ENCODE data around the gene CNOT2. TPM values are rescaled to one million over a fixed set of nuclear protein-coding genes. Genes with fewer than 3 reads are reported as not detected.

CNOT2 gene
- total RNA-seq, 2 experiments from 2014 or later = 67.9 to 69.0 TPM

DNA sequence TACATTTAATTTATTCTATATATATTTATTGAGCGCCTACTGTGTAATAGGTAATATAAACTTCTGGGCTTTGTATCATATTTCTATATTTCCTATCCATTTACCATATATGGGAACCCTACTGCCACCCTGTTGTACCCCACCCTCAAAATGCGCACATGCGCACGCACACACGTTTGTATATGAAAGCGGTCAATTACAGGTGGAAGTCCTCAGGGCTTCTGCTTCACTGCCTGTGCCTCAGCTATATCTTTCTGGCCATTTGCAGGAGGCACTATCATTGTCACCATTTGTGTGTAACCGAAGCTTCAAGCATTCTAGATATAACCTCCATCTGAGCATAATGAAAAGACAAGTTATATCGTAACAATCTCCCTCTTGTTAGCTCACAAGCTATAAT is 91.5 kb downstream of the CNOT2 start:
- DNase-seq (no peak), ATAC-seq (no peak)
- Mint-ChIP-seq H3K4me3 (no peak overlapping the region), H3K36me3 (ENCODE audit: low read depth) (peaks cover 30% of the 10 kb centered on the region), H3K4me1 (ENCODE audit: low read depth) (peaks cover 7% of the 10 kb centered on the region), H3K9me3 (no peaks in the 10 kb centered on the region), H3K27me3 (no peaks in the 10 kb centered on the region), H3K27ac (no peak overlapping the region)
- TF ChIP-seq, protein P1, sequence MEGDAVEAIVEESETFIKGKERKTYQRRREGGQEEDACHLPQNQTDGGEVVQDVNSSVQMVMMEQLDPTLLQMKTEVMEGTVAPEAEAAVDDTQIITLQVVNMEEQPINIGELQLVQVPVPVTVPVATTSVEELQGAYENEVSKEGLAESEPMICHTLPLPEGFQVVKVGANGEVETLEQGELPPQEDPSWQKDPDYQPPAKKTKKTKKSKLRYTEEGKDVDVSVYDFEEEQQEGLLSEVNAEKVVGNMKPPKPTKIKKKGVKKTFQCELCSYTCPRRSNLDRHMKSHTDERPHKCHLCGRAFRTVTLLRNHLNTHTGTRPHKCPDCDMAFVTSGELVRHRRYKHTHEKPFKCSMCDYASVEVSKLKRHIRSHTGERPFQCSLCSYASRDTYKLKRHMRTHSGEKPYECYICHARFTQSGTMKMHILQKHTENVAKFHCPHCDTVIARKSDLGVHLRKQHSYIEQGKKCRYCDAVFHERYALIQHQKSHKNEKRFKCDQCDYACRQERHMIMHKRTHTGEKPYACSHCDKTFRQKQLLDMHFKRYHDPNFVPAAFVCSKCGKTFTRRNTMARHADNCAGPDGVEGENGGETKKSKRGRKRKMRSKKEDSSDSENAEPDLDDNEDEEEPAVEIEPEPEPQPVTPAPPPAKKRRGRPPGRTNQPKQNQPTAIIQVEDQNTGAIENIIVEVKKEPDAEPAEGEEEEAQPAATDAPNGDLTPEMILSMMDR (IDR thresholded peaks at IDR 0.05) = no peak
- ChIA-PET CTCF (interaction anchor here (0.6 to 1.0 kb wide), 2 partner anchors 41 to 455 kb away, joined by 3 to 4 read pairs; no protein-coding TSS in a partner anchor), POLR2A (no interaction called here)
- intact Hi-C loops (cut with micrococcal nuclease) = no loop called here

GRCh38 chr12:70338531-70338930 is 95.3 kb downstream of the CNOT2 start:
- peaks cover 3% of the 10 kb centered on the region for H3K4me1 Mint-ChIP-seq (ENCODE audit: low read depth)
- POLR2A ChIA-PET = no interaction called here
- H3K9me3 Mint-ChIP-seq = no peaks in the 10 kb centered on the region
- TF ChIP-seq, protein P1 (IDR thresholded peaks at IDR 0.05) = no peak
- intact Hi-C loops (cut with micrococcal nuclease) = no loop called here
- H3K36me3 Mint-ChIP-seq (ENCODE audit: low read depth) = peaks cover 47% of the 10 kb centered on the region
- DNase-seq (no peak), ATAC-seq (no peak)
- CTCF ChIA-PET = no interaction called here
- H3K27me3 Mint-ChIP-seq = no peaks in the 10 kb centered on the region
- H3K27ac Mint-ChIP-seq = peak overlapping the region; percentile 5
- H3K4me3 Mint-ChIP-seq = no peak overlapping the region

DNA sequence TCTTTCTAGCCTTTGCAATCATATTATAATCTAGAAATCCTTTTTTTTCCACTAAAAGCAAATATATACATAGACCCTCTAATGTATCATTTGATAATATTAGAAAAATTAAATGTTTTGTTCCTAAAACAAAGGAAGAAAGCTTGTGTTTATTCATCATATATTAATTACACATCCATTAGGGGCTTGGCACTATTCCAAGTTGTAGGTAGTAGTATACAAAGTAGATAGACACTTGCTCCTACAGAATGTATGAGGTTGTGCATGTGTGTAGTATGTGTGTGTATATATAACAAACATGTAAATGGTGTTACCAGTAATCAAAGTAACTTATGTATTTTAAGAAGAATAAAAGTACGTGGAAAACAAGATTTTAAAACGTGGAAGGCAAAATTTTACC is 107.8 kb downstream of the CNOT2 start:
- TF ChIP-seq, protein P1 (IDR thresholded peaks at IDR 0.05) = no peak
- no peaks in the 10 kb centered on the region for H3K27me3 Mint-ChIP-seq
- CTCF ChIA-PET = no interaction called here
- H3K9me3 Mint-ChIP-seq = no peaks in the 10 kb centered on the region
- ATAC-seq (no peak), DNase-seq (no peak)
- intact Hi-C loops (cut with micrococcal nuclease) = no loop called here
- H3K27ac Mint-ChIP-seq = no peak overlapping the region
- H3K4me3 Mint-ChIP-seq = no peak overlapping the region
- peaks cover 20% of the 10 kb centered on the region for H3K36me3 Mint-ChIP-seq (ENCODE audit: low read depth)
- H3K4me1 Mint-ChIP-seq (ENCODE audit: low read depth) = peaks cover 5% of the 10 kb centered on the region
- POLR2A ChIA-PET = no interaction called here

- POLR2A ChIA-PET = no interaction called here
- no peaks in the 10 kb centered on the region for H3K27me3 Mint-ChIP-seq
- TF ChIP-seq, protein P1 (IDR thresholded peaks at IDR 0.05) = no peak
- ATAC-seq (no peak), DNase-seq (no peak)
- H3K36me3 Mint-ChIP-seq (ENCODE audit: low read depth) = peaks cover 14% of the 10 kb centered on the region
- no peak overlapping the region for H3K27ac Mint-ChIP-seq
- no peak overlapping the region for H3K4me3 Mint-ChIP-seq
- H3K4me1 Mint-ChIP-seq (ENCODE audit: low read depth) = peaks cover 5% of the 10 kb centered on the region
- H3K9me3 Mint-ChIP-seq = no peaks in the 10 kb centered on the region
- intact Hi-C loops (cut with micrococcal nuclease) = no loop called here
- CTCF ChIA-PET = interaction anchor here (0.8 kb wide), 1 partner anchor 9 kb away, joined by 4 read pairs; no protein-coding TSS in a partner anchor
Observed at GRCh38 chr12:70353780-70354660, 110.8 kb downstream of the CNOT2 start.

DNA sequence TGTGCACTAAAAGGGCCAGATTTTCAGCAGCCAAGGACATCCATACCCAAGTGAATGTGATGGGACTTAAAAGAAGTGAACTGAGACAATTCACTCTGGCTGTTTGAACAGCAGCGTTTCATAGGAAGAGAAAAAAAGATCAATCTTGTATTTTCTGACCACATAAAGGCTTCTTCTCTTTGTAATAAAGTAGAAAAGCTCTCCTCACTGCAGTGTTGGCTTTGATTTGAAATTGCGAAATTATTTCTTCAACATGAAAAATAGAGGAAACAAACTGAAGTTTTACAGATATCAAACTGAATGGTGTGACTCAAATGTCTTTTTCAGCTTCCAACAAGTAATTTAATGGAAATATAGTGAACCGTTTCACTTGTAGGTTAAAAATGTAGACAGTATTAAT is 111.6 kb downstream of the CNOT2 start:
- H3K27me3 Mint-ChIP-seq = no peaks in the 10 kb centered on the region
- H3K4me1 Mint-ChIP-seq (ENCODE audit: low read depth) = peaks cover 5% of the 10 kb centered on the region
- H3K4me3 Mint-ChIP-seq = no peak overlapping the region
- ChIA-PET POLR2A (no interaction called here), CTCF (interaction anchor here (0.8 kb wide), 1 partner anchor 9 kb away, joined by 4 read pairs; no protein-coding TSS in a partner anchor)
- intact Hi-C loops (cut with micrococcal nuclease) = no loop called here
- H3K27ac Mint-ChIP-seq = no peak overlapping the region
- no peak for DNase-seq
- H3K36me3 Mint-ChIP-seq (ENCODE audit: low read depth) = peaks cover 14% of the 10 kb centered on the region
- TF ChIP-seq, protein P1 (IDR thresholded peaks at IDR 0.05) = no peak
- no peak for ATAC-seq
- H3K9me3 Mint-ChIP-seq = no peaks in the 10 kb centered on the region

Data from activated CD8-positive, alpha-beta T cell treated with anti-CD3 and anti-CD28 coated beads for 36 hours (primary cell).